NCI-H2029 treated with DMSO at 0.1 percent for 48 hours (cell line): Measurements from ENCODE around the gene POU2F1.
A peak's percentile ranks its signal among the peaks of the same experiment; 100 is the strongest.
"Not testable (repeated sequence)": the region's sequence is repeated elsewhere in the genome, so short reads cannot be mapped to it uniquely, and the experiment has no call there.

ENCODE experiments used
- DNase-seq: peaks from one replicate; lab custom pipeline; 2025; lab: John Stamatoyannopoulos, UW

POU2F1 gene

DNA sequence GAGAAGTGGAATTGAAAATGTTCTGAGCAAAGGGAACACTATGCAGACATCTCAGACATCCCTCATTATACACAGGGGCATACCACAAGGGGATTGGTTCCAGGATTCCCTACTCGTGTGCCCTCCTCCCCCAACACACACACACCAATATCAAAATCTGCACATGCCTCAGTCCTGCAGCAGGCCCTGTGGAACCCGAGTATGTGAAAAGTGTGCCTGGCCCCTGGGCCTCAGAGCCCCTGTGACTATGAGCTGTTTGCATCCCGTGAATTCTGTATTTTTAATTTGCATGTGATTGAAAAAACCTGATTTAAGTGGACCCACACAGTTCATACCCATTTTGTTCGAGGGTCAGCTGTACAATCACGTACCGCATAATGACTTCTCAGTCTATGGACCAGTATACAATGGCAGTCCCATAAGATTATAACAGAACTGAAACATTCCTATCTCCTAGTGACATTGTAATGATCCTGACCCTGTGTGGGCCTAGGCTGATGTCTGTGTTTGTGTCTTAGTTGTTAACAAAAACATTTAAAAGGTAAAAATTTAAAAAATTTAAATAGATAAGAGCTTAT, 11.3 kb downstream of the POU2F1 start:
- no peak for DNase-seq

DNA sequence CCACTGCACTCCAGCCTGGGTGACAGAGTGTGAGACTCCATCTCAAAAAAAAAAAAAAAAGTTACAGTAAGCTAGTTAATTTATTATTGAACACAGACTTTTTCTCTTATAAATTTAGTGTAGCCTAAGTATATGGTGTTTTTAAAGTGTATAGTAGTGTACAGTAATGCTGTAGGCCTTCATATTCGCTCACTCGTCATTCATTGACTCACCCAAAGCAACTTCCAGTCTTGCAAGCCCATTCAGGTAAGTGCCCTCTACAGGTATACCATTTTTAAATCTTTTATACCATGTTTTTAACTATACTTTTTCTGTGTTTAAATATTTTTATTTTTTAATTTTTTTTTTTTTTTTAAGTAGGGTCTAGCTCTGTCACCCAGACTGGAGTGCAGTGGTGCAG, 12.1 kb downstream of the POU2F1 start:
- no peak for DNase-seq

DNA sequence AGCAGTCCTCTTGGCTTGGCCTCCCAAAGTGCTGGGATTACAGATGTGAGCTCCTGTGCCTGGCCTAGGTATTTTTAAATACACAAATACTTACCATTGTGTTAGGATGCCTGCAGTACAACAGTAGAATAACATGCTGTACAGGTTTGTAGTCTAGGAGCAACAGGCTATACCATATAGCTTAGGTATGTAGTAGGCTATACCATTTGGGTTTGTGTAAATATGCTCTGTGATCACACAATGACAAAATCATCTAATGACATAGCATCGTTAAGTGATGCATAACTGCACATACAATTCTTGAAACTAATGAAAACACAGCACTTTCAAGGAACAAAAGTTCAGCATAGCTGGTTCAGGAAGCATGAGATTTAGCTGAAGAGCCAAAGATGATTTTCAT, 12.7 kb downstream of the POU2F1 start:
- DNase-seq: no peak

DNA sequence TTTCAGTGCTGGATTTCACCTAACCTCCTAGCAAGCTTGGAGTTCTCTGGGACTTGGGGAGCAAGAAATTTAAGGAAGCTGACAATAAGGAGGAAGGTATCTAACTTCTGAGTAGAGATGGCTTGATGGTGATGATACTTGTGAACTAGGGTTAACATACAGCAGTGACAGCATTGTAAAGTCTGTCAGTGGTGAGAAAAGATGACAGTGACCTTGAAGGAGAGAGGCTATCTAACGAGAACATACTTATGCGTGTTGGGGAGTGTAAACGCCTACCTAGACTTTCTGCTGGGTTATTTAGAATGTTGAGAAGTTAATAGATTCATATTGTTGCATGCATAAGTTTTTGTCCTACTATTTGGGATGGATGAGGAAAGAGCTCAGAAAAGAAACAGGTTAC, 16.3 kb downstream of the POU2F1 start:
- DNase-seq: no peak

DNA sequence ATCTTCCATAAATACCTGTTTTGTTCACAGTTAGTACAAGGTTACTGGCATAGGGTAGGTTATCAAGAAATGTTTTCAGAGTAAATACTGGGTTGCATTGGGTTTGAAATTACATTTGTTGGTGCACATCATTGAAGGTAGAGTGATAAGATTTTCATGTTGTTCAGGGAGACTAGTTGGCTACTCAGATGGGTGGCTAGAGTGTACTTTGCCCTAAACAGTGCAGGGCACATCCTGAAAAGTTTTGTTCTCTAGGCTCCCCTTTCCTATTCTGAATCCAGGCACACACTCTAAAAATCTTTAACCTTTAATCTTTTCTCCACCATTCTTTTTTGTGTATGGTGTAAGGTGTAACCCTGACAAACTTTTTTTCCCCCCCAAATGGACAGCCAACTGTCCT, 18.0 kb downstream of the POU2F1 start:
- DNase-seq: no peak

DNA sequence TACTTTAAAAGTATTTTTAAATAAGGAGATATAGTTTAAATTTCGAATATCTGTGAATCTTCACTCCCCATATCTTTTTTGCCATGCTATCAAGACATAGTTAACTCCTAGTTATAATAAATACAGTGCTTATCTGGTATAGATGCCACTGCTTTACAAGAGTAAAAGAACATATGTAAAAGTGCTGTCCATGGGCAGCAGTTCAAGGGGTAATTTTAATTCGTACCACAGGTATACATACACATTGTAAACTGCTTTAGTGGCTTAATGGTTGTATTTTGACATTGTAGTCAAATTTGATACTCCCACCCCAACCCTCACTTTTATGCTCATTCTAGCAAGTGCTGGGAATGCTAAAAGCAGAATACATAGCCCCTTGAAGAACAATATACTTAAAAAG, 18.6 kb downstream of the POU2F1 start:
- DNase-seq: no peak

DNA sequence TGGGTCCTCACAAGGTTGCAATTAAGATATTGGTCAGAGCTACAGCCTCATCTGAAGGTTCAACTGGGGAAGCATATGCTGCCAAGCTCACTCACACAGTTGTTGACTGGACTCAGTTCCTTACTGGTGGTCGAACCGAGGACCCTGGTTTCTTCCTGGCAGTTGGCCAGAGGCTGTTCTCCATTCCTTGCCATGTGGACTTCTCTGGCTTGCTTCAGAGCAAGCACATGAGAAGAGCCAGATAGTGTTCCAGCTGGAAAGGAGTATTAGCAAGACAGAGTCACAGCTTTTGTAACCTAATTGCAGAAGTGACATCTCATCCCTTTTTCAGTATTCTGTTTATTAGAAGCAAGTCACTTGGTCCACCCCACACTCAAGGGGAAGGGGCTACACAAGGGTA, 23.6 kb downstream of the POU2F1 start:
- DNase-seq: no peak

DNA sequence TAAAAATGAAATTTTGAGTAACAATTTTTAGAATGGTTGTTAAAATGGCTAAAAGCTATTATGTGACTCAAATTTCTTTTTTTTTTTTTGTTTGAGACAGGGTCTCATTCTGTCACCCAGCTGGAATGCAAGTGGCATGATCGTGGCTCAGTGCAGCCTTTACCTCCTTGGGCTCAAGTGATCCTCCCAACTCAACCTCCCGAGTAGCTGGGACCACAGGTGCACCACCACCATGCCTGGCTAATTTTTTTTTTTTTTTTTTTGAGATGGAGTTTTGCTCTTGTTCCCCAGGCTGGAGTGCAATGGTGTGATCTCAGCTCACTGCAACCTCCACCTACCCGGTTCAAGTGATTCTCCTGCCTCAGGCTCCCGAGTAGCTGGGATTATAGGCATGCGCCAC, 24.5 kb downstream of the POU2F1 start:
- not testable (repeated sequence) for DNase-seq

DNA sequence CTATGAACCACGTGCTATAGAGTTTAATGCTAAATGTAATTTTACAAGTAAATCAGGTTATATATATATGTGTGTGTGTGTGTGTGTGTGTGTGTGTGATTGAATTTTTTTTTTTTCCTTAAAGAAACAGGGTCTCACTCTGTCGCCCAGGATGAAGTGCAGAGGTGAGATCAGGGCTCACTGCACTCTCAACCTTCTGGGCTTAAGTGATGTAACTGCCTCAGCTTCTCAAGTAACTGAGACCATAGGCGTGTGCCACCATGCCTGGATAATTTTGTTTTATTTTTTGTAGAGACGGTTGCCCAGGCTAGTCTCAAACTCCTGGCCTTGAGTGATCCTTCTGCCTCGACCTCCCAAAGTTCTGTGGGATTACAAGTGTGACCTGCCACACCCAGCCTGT, 26.3 kb downstream of the POU2F1 start:
- no peak for DNase-seq

DNA sequence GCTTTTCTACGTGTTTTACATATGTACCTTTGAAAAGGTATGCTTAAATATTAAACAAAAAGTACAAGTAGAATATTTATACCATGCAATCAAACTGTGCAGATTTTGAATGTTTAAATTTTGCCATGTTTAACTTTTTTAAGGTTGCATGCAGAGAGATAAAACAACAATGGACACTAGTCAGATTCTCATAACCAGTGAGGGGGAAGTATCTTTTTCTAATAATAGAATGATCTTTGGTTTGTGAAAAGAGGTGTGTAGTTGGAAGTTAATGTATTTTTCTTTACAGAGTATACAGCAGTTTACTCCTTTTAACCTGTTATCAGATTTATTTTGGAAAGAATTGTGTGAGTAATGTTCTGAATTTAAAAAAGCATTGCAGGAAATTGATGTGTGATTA, 27.1 kb downstream of the POU2F1 start:
- DNase-seq: no peak

DNA sequence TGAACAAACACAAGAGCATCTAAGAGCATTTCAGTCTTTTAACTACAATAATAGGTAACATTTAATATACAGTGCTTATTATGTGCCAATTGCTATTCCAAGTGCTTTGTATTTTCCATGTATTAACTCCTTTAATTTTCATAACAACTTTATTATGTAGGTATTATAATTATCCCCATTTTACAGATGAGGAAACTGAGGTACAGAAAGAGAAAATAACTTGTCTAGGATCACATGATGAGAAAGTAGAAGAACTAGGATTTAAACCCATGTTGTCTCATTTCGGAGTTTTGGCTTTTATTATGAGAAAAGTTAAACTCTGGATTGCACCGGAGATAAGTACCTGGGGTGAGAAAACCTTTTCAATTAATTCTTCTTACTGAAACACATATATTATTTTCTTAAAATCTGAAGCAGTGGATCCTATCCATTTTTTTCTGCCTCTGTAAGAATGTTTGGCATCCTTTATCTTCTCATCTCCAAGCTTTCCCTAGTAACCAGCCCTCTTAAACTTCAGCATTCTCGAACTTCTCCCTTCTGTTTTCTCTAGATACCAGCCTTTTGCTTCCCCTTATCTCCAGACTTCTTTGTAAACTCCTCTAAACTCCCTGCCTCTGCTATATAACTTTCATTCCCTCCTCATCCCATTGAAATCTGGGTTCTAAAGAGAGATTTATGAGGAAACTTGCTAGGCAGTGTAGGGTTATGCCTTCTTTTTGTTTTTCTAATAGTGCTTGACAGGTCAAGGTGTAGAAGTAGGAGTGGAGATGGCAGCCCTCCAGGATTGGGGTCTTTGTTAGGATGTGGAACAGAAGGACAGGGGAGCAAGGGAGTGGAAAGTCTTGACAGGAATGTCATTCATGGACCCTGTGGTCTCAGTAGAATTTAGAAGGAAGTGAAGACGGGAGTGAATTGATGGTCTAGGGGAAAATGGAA, 28.3 kb downstream of the POU2F1 start:
- DNase-seq: no peak

DNA sequence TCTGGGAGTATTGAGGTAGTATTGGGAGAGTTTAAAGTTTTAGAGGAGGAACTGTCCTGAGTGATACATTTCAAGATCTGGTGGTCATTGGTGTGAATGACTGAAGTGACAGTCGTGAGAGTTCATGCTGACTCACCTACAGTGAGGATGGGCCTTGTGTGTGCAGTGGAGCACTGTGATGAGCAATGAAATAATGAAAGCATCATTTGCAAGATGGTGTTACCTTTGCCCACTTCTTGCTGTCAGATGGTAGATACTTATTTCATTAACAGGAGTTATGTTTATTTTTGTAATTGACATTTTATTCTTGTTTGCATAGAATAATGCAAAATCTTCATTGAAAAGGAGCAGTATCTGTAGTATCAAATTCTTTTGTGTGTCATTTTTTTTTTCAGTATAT, 29.0 kb downstream of the POU2F1 start:
- no peak for DNase-seq

DNA sequence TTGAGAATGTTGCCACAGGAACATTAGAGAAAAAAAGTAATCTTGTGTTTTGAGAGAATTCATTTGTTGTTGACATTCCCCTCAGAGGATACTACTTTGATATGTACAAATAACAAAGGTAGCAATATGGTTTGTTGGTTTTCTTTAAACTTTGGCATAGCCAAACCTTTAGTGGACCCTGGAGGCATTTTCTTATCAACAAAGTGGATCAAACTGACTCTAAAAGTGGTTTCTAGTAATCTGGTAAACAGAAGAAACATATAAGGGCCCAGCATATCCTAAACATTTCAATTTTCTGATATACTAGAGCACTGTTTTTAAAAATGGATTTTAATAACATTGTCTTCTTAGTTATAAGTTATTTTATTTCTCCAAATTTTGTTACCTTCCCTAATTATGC, 29.8 kb downstream of the POU2F1 start:
- no peak for DNase-seq

DNA sequence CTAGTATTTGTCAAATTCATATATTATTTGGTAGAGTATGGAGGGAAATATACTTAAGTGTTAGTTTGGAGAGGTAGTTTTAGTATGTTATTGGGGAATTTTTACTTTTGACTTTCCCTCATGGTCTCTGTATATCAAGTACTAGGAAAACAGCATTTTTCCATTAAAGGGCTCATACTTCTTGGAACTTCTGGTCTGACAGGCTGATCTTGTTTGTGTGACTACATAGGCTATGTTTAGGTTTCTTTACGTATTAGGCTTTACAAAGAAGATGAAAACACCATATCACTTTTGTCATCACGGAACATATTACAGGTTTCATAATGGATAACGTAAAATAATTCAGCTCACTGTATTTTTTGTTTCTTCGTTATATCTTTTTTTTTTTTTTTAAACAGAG, 30.8 kb downstream of the POU2F1 start:
- no peak for DNase-seq

DNA sequence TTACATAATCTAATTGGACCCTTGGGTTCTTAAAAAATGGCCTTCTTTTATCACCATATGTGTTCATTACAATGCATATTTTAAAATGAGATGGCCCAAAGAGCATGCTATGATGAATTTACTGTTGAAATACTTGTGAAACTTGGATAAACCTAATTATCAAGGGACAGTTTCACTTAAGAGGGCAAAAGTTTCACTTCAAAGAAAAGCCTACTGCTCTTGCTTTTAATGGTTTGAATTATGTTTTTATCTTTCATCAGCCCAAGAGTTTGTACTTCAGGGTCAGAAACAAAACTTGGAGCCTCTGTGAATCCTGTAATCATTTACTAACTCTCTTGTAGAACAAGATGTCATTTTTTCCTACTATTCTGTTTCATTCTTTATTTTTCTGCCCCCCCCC, 32.3 kb downstream of the POU2F1 start:
- DNase-seq: no peak

DNA sequence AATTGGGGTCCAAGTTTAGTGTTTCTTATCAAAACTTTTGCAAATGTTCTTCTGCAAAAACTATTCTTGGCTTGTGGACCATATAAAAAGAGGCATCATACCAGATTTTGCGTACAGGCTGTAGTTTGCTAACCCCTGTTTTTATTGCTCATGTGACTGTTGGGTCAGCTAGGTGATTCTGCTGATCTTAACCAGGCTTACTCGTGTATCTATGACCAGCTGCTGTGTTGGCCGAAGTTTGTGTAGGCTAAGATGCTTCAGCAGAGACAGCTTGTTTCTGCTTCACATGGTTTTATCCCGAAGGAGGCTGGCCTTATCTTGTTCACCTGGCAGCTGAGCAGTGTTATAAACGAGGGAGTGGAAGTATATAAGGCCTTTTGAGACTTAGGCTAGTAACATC, 38.2 kb downstream of the POU2F1 start:
- DNase-seq: no peak

DNA sequence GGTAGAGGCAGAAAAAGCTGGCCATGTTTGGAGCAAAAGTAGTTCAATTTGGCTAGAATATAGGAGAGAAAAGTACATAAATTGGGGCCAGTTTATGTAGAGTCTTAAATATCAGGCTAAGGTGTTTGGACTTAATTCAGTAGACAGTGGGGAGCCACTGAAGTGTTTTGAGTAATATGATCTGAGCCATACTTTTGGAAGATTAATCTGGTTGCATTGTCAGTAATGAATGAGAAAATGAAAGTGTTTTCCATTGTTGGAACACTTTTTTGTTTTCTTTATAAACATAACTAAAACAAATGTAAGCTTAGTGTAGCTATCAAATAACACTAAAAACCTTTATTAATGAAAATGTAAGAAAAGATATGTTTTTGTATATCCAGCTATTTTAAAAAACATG, 42.1 kb downstream of the POU2F1 start:
- DNase-seq: peak; percentile 10

DNA sequence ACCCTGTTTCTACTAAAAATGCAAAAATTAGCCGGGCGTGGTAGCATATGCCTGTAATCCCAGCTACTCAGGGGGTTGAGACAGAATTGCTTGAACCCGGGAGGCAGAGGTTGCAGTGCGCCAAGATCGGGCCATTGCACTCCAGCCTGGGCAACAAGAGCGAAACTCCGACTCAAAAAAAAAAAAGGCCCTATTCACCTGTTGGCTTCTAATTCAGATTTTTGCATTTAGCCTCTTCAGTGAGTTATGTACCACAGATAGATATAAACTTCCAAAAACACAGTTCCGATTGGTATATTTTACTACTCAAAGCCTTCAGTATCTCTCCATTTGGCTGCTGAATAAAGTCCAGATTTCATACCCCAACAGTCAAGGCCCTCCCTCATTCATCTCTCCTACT, 42.7 kb downstream of the POU2F1 start:
- DNase-seq: no peak

DNA sequence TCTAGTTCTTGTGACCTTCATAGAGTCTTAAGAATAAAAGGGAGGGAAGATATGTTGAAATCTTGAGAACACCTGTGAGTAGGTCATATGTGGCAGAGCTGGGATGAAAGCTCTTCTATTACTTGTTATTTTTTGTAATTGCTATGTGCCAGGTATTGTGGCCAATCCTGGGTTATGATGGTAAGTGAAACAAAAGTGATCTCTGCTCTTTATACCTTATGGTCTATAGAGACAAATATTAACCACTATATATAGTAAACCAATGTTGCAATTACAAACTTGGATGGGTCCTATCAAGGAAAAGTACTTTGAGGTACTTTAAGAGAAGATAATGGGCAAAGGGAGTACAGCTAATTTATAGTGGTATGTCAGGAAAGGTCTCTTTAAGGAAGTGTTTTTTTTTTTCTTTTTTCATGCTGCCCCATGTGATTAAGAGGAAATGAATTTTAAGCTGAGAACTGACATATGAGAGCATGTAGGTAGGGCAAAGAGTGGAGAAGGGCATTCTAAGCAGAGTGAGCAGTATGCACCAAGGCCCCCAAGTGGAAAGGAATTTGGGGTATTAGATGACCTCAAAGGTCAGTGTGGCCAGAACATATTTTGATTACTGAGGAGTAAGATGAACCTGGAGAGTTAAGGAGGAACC, 43.3 kb downstream of the POU2F1 start:
- DNase-seq: no peak

DNA sequence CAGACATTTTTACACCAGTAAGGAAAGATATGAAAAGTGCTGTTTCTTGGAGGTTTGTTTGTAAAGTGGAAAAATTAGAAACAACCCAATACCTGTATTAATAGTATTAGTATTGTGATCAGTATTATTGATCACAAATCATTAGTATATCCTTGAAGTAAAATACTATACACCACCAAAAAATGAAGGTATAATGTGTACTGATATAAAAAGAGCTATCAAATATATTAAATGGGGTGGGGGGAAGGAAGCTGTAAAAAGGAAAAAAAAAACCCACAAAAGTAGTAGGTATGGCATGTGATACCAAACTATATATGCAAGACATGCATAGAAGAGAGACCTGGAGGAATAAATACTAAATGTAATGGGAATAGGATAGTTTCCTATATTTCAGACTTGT, 46.3 kb downstream of the POU2F1 start:
- no peak for DNase-seq

DNA sequence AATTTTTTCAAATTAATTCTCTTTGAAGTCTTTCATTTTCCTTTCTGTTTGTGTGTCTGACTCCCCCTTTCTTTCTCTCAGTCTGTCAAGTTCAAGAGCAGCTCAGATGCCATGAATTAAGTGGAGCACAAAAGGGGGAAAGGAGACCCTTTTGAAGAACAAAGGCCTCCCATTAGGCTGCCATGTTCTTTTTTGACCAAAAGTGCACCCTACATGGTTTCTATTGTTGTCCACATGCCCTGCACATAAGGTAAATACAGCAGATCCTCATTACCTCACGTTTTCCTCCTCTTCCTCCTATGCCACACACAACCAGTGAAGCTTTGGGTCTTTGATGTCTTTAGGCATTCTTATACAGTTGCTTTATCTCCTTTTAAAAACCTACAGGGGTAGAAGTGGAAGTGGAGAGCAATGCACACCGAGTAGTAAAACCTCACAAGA, 47.7 kb downstream of the POU2F1 start:
- no peak for DNase-seq

DNA sequence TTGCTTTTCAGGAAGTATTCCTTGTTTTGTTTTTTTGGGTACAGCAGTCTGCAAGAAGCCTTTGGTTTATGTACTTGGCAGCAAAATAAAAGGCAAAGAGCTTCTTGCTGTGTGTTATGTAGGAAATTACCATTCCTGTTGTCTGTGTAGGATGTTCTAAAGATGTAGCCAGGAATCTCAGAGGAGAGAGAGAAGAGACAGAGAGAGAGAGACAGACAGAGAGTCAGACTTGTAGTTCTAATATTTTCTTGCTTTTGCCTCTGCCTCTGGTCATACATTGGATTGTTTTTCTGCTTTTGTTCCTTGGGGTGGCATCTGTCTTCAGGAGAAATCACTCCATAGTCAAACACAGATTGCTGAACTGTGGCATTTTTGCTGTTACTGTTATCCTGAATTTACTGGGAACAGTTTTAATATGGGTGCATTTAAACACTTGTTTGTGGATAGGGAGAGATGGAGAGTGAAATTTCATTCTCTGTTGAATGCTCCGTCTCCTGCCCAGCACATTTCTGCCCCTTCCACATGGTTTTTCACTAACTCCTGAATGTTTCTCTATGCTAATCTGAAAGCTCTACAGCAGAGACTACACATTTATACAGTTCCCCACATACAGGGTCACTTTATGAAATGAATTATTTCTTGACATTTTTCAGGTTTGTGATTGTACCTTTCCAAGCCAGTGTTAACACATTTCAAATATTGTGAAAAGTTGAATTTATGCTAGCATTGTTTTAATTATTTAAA, 49.8 kb downstream of the POU2F1 start:
- no peak for DNase-seq
